Ishikawa (cell line): ENCODE measurements around the gene CADM1.

Source experiments
- CEBPB ChIP-seq: IDR thresholded peaks from 2 replicates; pipeline ENCODE4 v1.6.1; 2012
- CREB1 ChIP-seq: IDR thresholded peaks from 2 replicates; pipeline ENCODE4 v1.6.1; 2012; ENCODE audit warnings: low read depth
- EGR1 ChIP-seq: IDR thresholded peaks from 2 replicates; pipeline ENCODE4 v1.6.1; 2012
- EP300 ChIP-seq: IDR thresholded peaks from 2 replicates; pipeline ENCODE4 v1.6.1; 2012; ENCODE audit warnings: borderline replicate concordance
- FOXM1 ChIP-seq: IDR thresholded peaks from 2 replicates; pipeline ENCODE4 v1.6.1; 2012; ENCODE audit warnings: low read depth, borderline replicate concordance
- NFIC ChIP-seq: IDR thresholded peaks from 2 replicates; pipeline ENCODE4 v1.6.1; 2012
- RAD21 ChIP-seq: IDR thresholded peaks from 2 replicates; pipeline ENCODE4 v1.6.1; 2012; ENCODE audit warnings: low read depth
- TAF1 ChIP-seq: IDR thresholded peaks from 2 replicates; pipeline ENCODE4 v1.6.1; 2012; ENCODE audit warnings: low read depth, mild to moderate bottlenecking
- TCF12 ChIP-seq: IDR thresholded peaks from 2 replicates; pipeline ENCODE4 v1.6.1; 2012; ENCODE audit warnings: low read depth
- TEAD4 ChIP-seq: IDR thresholded peaks from 2 replicates; pipeline ENCODE4 v1.6.1; 2012
- YY1 ChIP-seq: IDR thresholded peaks from 2 replicates; pipeline ENCODE4 v1.6.1; 2012; ENCODE audit warnings: low read depth
- ZBTB7A ChIP-seq: IDR thresholded peaks from 2 replicates; pipeline ENCODE4 v1.6.1; 2012; ENCODE audit warnings: low read depth
- TF ChIP-seq, protein P1 (sequence below): IDR thresholded peaks from 2 replicates; pipeline ENCODE4 v1.6.1; 2012; ENCODE audit warnings: low read depth, mild to moderate bottlenecking
- TF ChIP-seq, protein P2 (sequence below): IDR thresholded peaks from 2 replicates; pipeline ENCODE4 v1.6.1; 2012
- TF ChIP-seq, protein P3 (sequence below): IDR thresholded peaks from 2 replicates; pipeline ENCODE4 v1.6.1; 2012

The CADM1 gene

DNA sequence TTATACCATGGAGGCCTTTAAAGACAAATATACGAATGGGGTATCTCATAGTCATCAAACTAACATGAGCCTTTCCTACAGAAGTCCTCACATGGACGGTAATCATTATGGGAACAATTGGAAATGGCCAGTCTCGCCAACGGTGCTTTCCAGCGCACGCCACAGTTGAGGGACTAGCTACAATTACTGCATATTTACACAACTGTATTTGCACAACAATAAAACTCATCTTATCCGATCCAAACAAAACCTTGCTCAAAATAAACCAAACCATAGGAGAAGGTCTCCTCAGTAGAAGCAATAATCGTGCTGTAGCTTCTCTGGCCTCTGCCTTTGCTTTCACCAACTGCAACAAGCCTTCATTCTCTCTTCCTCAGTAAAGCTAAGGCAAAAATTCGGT is 5.9 kb downstream of the CADM1 start:
- TF ChIP-seq TCF12 (no peak), FOXM1 (no peak), CEBPB (no peak), NFIC (no peak), YY1 (no peak), TAF1 (no peak), CREB1 (no peak), EGR1 (no peak), TEAD4 (no peak)
- TF ChIP-seq, protein P1, sequence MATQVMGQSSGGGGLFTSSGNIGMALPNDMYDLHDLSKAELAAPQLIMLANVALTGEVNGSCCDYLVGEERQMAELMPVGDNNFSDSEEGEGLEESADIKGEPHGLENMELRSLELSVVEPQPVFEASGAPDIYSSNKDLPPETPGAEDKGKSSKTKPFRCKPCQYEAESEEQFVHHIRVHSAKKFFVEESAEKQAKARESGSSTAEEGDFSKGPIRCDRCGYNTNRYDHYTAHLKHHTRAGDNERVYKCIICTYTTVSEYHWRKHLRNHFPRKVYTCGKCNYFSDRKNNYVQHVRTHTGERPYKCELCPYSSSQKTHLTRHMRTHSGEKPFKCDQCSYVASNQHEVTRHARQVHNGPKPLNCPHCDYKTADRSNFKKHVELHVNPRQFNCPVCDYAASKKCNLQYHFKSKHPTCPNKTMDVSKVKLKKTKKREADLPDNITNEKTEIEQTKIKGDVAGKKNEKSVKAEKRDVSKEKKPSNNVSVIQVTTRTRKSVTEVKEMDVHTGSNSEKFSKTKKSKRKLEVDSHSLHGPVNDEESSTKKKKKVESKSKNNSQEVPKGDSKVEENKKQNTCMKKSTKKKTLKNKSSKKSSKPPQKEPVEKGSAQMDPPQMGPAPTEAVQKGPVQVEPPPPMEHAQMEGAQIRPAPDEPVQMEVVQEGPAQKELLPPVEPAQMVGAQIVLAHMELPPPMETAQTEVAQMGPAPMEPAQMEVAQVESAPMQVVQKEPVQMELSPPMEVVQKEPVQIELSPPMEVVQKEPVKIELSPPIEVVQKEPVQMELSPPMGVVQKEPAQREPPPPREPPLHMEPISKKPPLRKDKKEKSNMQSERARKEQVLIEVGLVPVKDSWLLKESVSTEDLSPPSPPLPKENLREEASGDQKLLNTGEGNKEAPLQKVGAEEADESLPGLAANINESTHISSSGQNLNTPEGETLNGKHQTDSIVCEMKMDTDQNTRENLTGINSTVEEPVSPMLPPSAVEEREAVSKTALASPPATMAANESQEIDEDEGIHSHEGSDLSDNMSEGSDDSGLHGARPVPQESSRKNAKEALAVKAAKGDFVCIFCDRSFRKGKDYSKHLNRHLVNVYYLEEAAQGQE, result no peak
- TF ChIP-seq, protein P2, sequence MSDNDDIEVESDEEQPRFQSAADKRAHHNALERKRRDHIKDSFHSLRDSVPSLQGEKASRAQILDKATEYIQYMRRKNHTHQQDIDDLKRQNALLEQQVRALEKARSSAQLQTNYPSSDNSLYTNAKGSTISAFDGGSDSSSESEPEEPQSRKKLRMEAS, result no peak

DNA sequence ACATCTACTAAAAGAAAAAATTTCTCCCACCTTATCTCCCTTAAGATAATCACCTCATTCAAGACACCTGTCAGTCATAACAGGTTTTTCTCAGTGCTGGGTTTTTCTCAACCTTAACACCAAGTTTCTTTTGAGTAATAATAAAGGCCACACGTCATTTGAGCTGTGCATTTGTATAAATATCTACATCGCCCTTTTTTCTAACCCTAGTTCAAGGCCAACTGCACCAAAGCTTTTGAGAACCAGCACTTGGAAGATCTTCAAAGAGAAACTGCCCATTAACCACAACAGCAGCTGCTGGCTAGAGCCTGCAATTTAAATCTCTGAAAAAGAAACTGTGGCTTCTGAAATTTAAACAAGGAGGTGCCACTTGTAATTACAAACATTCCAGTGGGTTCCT is 6.9 kb downstream of the CADM1 start:
- TF ChIP-seq ZBTB7A, result no peak
- TF ChIP-seq EGR1, result no peak
- no peak for TF ChIP-seq RAD21
- no peak for TF ChIP-seq TEAD4
- TF ChIP-seq CEBPB, result no peak
- TF ChIP-seq, protein P3, sequence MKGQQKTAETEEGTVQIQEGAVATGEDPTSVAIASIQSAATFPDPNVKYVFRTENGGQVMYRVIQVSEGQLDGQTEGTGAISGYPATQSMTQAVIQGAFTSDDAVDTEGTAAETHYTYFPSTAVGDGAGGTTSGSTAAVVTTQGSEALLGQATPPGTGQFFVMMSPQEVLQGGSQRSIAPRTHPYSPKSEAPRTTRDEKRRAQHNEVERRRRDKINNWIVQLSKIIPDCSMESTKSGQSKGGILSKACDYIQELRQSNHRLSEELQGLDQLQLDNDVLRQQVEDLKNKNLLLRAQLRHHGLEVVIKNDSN, result no peak
- TF ChIP-seq, protein P2, result no peak
- TF ChIP-seq TCF12, result no peak
- no peak for TF ChIP-seq CREB1
- no peak for TF ChIP-seq NFIC
- no peak for TF ChIP-seq YY1
- TF ChIP-seq, protein P1, result no peak
- TF ChIP-seq FOXM1, result no peak
- TF ChIP-seq EP300, result no peak
- no peak for TF ChIP-seq TAF1

DNA sequence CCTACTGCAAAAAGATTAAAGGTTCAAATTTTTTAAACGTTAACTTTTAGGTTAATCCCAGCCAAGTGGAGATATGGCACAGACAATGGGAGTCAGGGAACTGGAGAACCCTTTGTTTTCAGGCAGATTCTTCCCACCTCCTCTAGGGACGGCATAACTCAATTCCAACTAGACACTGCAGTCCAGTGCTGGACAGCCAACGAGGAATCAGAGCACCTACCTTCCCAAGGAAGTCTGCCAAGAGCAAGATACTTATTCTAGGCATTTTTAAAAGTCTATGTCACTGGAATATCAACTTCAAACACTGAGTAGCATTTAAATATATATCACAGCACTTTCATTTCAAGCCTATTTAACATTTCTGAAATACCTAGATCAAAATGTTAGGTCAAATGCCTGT is 7.3 kb downstream of the CADM1 start:
- no peak for TF ChIP-seq ZBTB7A
- TF ChIP-seq EP300, result no peak
- TF ChIP-seq YY1, result no peak
- no peak for TF ChIP-seq CEBPB
- TF ChIP-seq TCF12, result no peak
- TF ChIP-seq EGR1, result no peak
- no peak for TF ChIP-seq FOXM1
- TF ChIP-seq TAF1, result no peak
- TF ChIP-seq, protein P1, result no peak

DNA sequence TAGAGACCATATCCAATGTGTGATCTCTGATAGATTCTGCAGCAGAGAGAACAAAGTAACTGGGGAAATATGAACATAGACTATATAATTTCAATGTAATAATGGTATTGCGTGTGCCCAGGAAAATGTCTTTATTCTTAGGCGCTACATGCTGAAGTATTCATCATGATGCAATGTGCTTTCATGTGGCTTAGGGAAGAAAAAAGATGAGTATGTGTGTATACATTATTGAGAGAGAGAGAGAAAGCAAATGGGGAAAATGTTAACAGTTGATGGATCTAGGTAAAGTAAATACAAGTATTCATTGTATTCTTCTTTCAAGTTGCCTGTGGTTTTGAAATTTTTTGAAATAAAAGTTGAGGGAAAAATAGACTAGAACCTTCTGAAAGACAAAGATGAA is 10.3 kb downstream of the CADM1 start:
- TF ChIP-seq CREB1 (no peak), CEBPB (no peak), RAD21 (no peak), FOXM1 (no peak), NFIC (no peak), YY1 (no peak), TAF1 (no peak), TEAD4 (no peak), EGR1 (no peak), ZBTB7A (no peak)
- TF ChIP-seq, protein P2, result no peak
- TF ChIP-seq, protein P1, result no peak
